H1 (cell line): ENCODE results near the gene DSTN.

ENCODE experiments used
- CTCF ChIP-seq, 3 experiments: IDR thresholded peaks; 1 replicate in 2 of 3; 2 replicates in 1 of 3; pipeline versions ENCODE4 v1.5.1 to v1.6.1; 2011; ENCODE audit warnings: low read length in 3 of 3, mild to moderate bottlenecking in 3 of 3, inconsistent platforms in 2 of 3, low read depth in 1 of 3, moderate library complexity in 1 of 3; ENCODE audit not compliant: insufficient read depth in 1 of 3; ENCODE audit errors: control extremely low read depth in 1 of 3
- EP300 ChIP-seq, 2 experiments: IDR thresholded peaks; 1 replicate in 1 of 2; 2 replicates in 1 of 2; pipeline ENCODE4 v1.6.1; 2011 to 2012; ENCODE audit warnings: low read depth in 2 of 2, low read length in 2 of 2, mild to moderate bottlenecking in 2 of 2, borderline replicate concordance in 1 of 2, inconsistent platforms in 1 of 2, moderate library complexity in 1 of 2
- EZH2 ChIP-seq: fragments of 200-600 bp; sonication (generic); IDR thresholded peaks from 2 replicates; pipeline ENCODE4 v1.7.1; 2012; ENCODE audit warnings: low read depth, mild to moderate bottlenecking, moderate library complexity, low read length, inconsistent platforms; ENCODE audit not compliant: severe bottlenecking
- POLR2A ChIP-seq, 2 experiments: IDR thresholded peaks; 1 replicate in 1 of 2; 2 replicates in 1 of 2; pipeline ENCODE4 v1.6.1; 2011; ENCODE audit warnings: low read depth in 2 of 2, low read length in 2 of 2, mild to moderate bottlenecking in 2 of 2; ENCODE audit errors: control extremely low read depth in 1 of 2
- SUZ12 ChIP-seq: fragments of 200-600 bp; sonication (generic); IDR thresholded peaks from 2 replicates; pipeline ENCODE4 v1.6.1; 2012; ENCODE audit warnings: mild to moderate bottlenecking, inconsistent platforms, low read length, moderate library complexity, mixed read lengths
- YY1 ChIP-seq: IDR thresholded peaks from 2 replicates; pipeline ENCODE4 v1.6.1; 2011; ENCODE audit warnings: low read depth, mild to moderate bottlenecking, low read length

GRCh38 chr20:17620371-17621228 is 50.7 kb downstream of the DSTN start:
- TF ChIP-seq CTCF (IDR thresholded peaks at IDR 0.05; ENCODE audit: control extremely low read depth in 1 of 3, insufficient read depth in 1 of 3, low read depth in 1 of 3, low read length in 3 of 3), result no peak
- TF ChIP-seq EZH2, result no peak
- TF ChIP-seq YY1, result no peak
- no peak for TF ChIP-seq POLR2A (IDR thresholded peaks at IDR 0.05; ENCODE audit: control extremely low read depth in 1 of 2, low read depth in 2 of 2, low read length in 2 of 2)
- no peak for TF ChIP-seq SUZ12
- TF ChIP-seq EP300 (IDR thresholded peaks at IDR 0.05; ENCODE audit: borderline replicate concordance in 1 of 2, low read depth in 2 of 2, low read length in 2 of 2), result no peak
